ENCODE measurements around the gene FAM117A. TPM values are rescaled to one million over a fixed set of nuclear protein-coding genes. Genes with fewer than 3 reads are reported as not detected.
"Not testable (repeated sequence)": the region's sequence is repeated elsewhere in the genome, so short reads cannot be mapped to it uniquely, and the experiment has no call there.

The FAM117A gene
- total RNA-seq, 2 experiments from 2014 or later = 16.2 to 16.4 TPM

- Mint-ChIP-seq H3K36me3 (no peaks in the 10 kb centered on the region), H3K4me1 (peaks cover 8% of the 10 kb centered on the region), H3K27me3 (no peaks in the 10 kb centered on the region), H3K9me3 (no peaks in the 10 kb centered on the region), H3K27ac (no peak overlapping the region), H3K4me3 (no peak overlapping the region)
- no peak for DNase-seq
Measured at GRCh38 chr17:49777563-49777962, 13.6 kb upstream of the FAM117A start.

- DNase-seq = no peak
- Mint-ChIP-seq H3K4me1 (peaks cover 8% of the 10 kb centered on the region), H3K36me3 (no peaks in the 10 kb centered on the region), H3K27me3 (no peaks in the 10 kb centered on the region), H3K9me3 (no peaks in the 10 kb centered on the region), H3K4me3 (no peak overlapping the region), H3K27ac (no peak overlapping the region)
Measured at GRCh38 chr17:49776551-49777300, 12.8 kb upstream of the FAM117A start.

GRCh38 chr17:49775546-49776260 lies 11.8 kb upstream of the FAM117A start:
- no peak overlapping the region for H3K4me3 Mint-ChIP-seq
- peaks cover 8% of the 10 kb centered on the region for H3K4me1 Mint-ChIP-seq
- no peak for DNase-seq
- no peak overlapping the region for H3K27ac Mint-ChIP-seq
- no peaks in the 10 kb centered on the region for H3K27me3 Mint-ChIP-seq
- no peaks in the 10 kb centered on the region for H3K36me3 Mint-ChIP-seq
- H3K9me3 Mint-ChIP-seq = no peaks in the 10 kb centered on the region

GRCh38 chr17:49766918-49767530 lies 3.1 kb upstream of the FAM117A start:
- Mint-ChIP-seq H3K4me1 (peaks cover 17% of the 10 kb centered on the region), H3K27me3 (no peaks in the 10 kb centered on the region), H3K27ac (no peak overlapping the region), H3K36me3 (peaks cover 3% of the 10 kb centered on the region), H3K4me3 (no peak overlapping the region), H3K9me3 (no peaks in the 10 kb centered on the region)
- no peak for DNase-seq

- Mint-ChIP-seq H3K9me3 (no peaks in the 10 kb centered on the region), H3K27me3 (no peaks in the 10 kb centered on the region), H3K27ac (peak overlapping the region; percentile 62), H3K36me3 (peaks cover 3% of the 10 kb centered on the region), H3K4me3 (peak overlapping the region; percentile 83), H3K4me1 (peaks cover 38% of the 10 kb centered on the region)
- no peak for DNase-seq
Measured at GRCh38 chr17:49764559-49765180, 739 bp upstream of the FAM117A start.

- H3K27me3 Mint-ChIP-seq = no peaks in the 10 kb centered on the region
- H3K36me3 Mint-ChIP-seq = peaks cover 9% of the 10 kb centered on the region
- peaks cover 55% of the 10 kb centered on the region for H3K4me1 Mint-ChIP-seq
- peak overlapping the region; percentile 91 for H3K27ac Mint-ChIP-seq
- H3K9me3 Mint-ChIP-seq = no peaks in the 10 kb centered on the region
- peak overlapping the region; percentile 96 for H3K4me3 Mint-ChIP-seq
- no peak for DNase-seq
Measured at GRCh38 chr17:49762151-49762941, 1.6 kb downstream of the FAM117A start.

- no peaks in the 10 kb centered on the region for H3K27me3 Mint-ChIP-seq
- peaks cover 68% of the 10 kb centered on the region for H3K4me1 Mint-ChIP-seq
- H3K27ac Mint-ChIP-seq = peak overlapping the region; percentile 56
- no peaks in the 10 kb centered on the region for H3K9me3 Mint-ChIP-seq
- peaks cover 12% of the 10 kb centered on the region for H3K36me3 Mint-ChIP-seq
- DNase-seq = no peak
- H3K4me3 Mint-ChIP-seq = peak overlapping the region; percentile 30
Measured at GRCh38 chr17:49760932-49761558, 2.9 kb downstream of the FAM117A start.

- Mint-ChIP-seq H3K36me3 (peaks cover 18% of the 10 kb centered on the region), H3K27me3 (no peaks in the 10 kb centered on the region), H3K4me1 (peaks cover 75% of the 10 kb centered on the region), H3K27ac (no peak overlapping the region), H3K9me3 (no peaks in the 10 kb centered on the region), H3K4me3 (no peak overlapping the region)
- no peak for DNase-seq
Measured at GRCh38 chr17:49760296-49760695, 3.6 kb downstream of the FAM117A start.

GRCh38 chr17:49759203-49759602 lies 4.7 kb downstream of the FAM117A start:
- H3K9me3 Mint-ChIP-seq = no peaks in the 10 kb centered on the region
- peaks cover 18% of the 10 kb centered on the region for H3K36me3 Mint-ChIP-seq
- no peak for DNase-seq
- no peak overlapping the region for H3K4me3 Mint-ChIP-seq
- no peaks in the 10 kb centered on the region for H3K27me3 Mint-ChIP-seq
- H3K27ac Mint-ChIP-seq = peak overlapping the region; percentile 44
- H3K4me1 Mint-ChIP-seq = peaks cover 75% of the 10 kb centered on the region

- not testable (repeated sequence) for H3K4me3 Mint-ChIP-seq, DNase-seq, H3K9me3 Mint-ChIP-seq, H3K27ac Mint-ChIP-seq, H3K27me3 Mint-ChIP-seq
- Mint-ChIP-seq H3K36me3 (peaks cover 18% of the 10 kb centered on the region), H3K4me1 (peaks cover 81% of the 10 kb centered on the region)
Measured at GRCh38 chr17:49758464-49759010, 5.4 kb downstream of the FAM117A start.

GRCh38 chr17:49757151-49757777 lies 6.7 kb downstream of the FAM117A start:
- H3K4me1 Mint-ChIP-seq = peaks cover 84% of the 10 kb centered on the region
- no peaks in the 10 kb centered on the region for H3K27me3 Mint-ChIP-seq
- no peaks in the 10 kb centered on the region for H3K9me3 Mint-ChIP-seq
- H3K36me3 Mint-ChIP-seq = peaks cover 15% of the 10 kb centered on the region
- H3K4me3 Mint-ChIP-seq = no peak overlapping the region
- DNase-seq = no peak
- peak overlapping the region; percentile 75 for H3K27ac Mint-ChIP-seq

GRCh38 chr17:49756323-49757150 lies 7.4 kb downstream of the FAM117A start:
- no peak overlapping the region for H3K4me3 Mint-ChIP-seq
- no peak for DNase-seq
- peaks cover 80% of the 10 kb centered on the region for H3K4me1 Mint-ChIP-seq
- H3K27me3 Mint-ChIP-seq = no peaks in the 10 kb centered on the region
- peaks cover 15% of the 10 kb centered on the region for H3K36me3 Mint-ChIP-seq
- H3K9me3 Mint-ChIP-seq = no peaks in the 10 kb centered on the region
- peak overlapping the region; percentile 75 for H3K27ac Mint-ChIP-seq

All from activated naive CD8-positive, alpha-beta T cell treated with anti-CD3 and anti-CD28 coated beads for 36 hours (primary cell).